ENCODE data around the gene CDX2.

CDX2 gene

DNA sequence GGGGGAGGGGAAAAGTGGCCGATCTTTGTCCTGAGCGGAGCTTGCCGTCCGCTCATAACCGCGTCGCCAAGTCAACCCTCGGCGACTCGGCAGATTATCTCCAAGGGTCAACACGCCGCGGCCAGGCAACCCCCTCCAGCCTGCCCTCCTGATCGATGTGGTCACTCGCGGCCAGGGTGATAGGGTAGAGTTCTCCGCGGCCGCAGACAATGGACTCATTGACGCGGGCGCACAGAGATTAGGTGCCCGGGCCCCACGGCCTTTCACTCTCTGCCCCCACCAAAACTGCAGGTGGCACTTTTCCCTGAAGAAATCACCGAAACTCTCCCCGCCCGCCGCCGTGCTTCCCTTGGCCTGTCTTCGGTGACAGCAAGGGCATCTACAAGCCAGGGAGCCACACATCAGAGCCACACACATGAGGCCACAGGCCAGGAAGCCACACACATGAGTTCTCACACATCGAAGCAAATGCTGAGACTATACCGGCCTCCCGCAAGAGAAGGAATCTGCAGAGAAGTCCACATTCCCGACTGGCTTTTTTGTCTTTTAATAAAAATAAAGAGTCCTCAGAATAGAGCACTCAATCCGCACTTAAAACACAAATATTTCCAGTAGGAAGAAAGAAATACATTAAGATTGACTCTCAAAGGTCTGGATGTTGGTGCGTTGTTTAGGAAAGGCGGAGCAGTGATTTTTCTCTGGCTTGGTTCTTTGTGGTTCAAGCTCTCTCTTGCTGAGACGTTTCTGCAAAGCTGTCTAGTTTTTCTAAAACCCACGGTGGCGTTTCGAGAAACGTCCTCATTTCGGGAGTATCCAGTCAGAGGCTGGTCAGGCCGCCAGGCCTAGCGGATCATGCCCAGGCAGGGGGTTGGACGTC is 50.8 kb downstream of the CDX2 start:
- DNase-seq (ENCODE audit: low read depth in 2 of 2), result no peak

DNA sequence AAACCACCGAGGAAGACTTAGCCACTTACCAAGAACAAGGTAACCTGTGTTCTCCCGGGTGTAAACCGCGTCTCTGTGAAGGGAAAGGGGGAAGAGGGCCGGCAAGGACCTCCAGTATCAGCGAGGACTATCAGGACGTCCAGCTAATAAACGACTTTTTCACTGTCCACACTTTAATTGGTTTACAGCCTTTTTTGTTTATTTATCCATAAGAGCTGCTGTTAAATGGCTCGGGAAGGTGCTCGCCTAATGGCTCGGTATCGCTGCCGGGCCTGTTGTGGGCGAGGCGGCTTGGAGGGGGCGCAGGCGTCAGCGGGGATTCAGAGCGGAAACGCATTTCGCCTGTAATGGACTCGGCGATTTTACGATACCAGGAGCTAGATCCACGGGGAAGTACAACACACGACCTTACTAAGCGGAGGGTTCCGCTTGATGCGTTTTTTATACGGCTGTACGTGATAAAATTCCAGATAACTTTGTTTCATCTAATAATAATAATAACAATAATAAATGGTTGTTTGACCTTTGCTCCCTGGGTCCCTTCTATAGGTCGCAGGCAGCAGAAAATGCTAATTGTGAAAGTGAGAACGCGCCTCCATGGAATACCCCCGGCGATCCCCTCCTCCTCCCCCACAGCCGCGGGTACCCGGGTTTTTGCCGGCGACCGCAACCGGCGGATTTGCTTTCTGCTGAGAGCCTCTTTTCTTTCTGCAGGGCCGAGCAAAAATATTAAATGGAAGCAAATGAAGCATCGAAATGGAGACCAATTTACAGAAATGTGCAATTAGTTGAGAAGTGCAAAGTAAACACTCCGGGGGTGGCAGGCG is 51.8 kb downstream of the CDX2 start:
- DNase-seq (ENCODE audit: low read depth in 2 of 2), result no peak

DNA sequence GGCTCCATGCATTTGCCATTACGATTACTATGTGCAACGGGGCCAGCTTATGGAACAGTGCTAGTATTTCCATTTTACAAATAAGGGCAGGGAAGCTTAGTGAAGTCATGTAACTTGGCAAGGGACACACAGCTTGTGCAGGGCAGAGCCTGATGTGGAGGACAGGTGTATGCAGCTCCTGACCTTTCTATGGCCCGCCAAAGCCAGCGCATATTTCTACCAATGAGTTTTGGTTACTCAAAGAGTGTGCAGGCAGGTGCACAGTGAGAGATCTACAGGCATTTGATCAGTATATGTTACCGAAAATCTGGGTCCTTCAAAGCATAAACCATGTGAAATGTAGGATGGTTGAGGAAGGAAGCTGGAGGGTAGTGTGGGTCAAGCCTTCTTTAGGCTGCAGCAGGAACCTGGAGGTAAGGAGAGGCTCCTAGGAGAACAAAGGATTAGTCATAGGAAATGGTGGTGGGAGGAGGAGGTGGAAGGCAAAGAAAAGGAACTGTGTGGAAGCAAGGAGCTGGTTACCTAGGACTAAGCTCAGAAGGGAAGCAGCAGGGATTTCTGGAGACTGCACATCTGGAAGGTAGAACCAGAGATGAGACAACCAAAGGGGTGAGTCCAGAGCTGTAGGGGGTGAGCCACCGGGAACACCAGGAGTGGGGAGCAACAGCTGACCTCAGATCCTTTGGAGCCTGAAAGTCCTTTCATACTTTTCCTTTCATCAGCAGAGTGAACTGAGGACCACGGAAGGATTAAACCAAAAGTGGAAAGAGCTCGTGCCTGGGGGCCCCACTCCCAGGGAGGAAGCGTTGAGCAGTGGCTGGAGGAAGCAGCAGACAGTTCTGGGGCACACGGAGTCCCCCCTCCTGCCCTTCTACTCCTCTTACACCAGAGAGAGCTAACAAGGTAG is 53.6 kb downstream of the CDX2 start:
- DNase-seq (ENCODE audit: low read depth in 2 of 2), result no peak

DNA sequence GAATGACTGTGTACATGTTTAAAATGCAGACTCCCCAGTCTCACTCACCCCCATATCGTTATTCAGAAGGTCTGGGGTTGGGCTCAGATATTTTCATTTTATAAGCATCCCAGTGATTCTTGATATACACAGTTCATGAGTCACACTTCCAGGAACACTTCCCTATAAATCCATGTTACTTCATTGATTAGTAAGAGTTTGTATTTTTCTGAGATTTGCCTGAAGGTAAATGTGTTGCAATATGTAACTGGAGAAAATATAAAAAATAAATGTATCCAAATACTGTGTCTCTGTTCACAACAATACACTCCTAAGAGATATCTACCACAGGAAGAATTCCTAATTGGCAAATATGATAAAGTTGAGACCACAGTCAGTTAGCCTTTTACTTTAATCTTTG is 56.0 kb downstream of the CDX2 start:
- no peak for DNase-seq (ENCODE audit: low read depth in 2 of 2)

DNA sequence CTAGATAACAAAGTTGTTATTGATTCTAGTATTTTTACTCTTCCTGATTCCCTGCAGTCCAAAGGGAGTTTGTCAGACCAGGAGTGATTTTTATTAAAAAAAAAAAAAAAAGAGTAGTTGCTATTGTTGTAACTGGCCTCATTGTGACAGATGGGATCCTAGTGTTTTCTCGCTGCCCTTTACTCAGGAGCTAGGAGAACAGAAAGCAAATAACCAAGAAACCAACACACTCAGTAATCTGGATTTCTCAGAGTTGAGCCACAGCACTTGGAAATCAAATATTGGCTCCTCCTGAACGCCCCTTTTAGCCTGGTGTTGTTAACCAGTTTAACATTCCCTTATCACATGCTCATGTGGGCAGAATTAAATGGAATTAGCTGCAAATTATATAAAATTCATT is 57.6 kb downstream of the CDX2 start:
- no peak for DNase-seq (ENCODE audit: low read depth in 2 of 2)

Measured in stimulated activated CD8-positive, alpha-beta memory T cell treated with anti-CD3 and anti-CD28 coated beads, Interleukin-15, amount 100 ng/mL, for 48 hours (primary cell).